IMR-90 (cell line): Measurements from ENCODE around the gene SEC14L6.

ENCODE experiments used
- MAFK ChIP-seq: IDR thresholded peaks from 2 replicates; pipeline ENCODE4 v1.6.1; 2012; ENCODE audit warnings: low read depth, low read length, improper control_type of control experiment
- MAZ ChIP-seq: IDR thresholded peaks from 2 replicates; pipeline ENCODE4 v1.6.1; 2012; ENCODE audit warnings: low read depth, mild to moderate bottlenecking, low read length, improper control_type of control experiment, moderate library complexity, borderline replicate concordance
- POLR2A ChIP-seq: IDR thresholded peaks from 2 replicates; pipeline ENCODE4 v1.6.1; 2012; ENCODE audit warnings: mild to moderate bottlenecking, low read depth, low read length
- RFX5 ChIP-seq: IDR thresholded peaks from 2 replicates; pipeline ENCODE4 v1.8.0; 2012; ENCODE audit warnings: low read depth, mild to moderate bottlenecking, low read length, moderate library complexity
- TF ChIP-seq, protein P1 (sequence below): conservative IDR thresholded peaks from 2 replicates; pipeline ENCODE4 v1.5.1; 2012; ENCODE audit warnings: mild to moderate bottlenecking, low read depth, low read length, improper control_type of control experiment
- TF ChIP-seq, protein P2 (sequence below): fragments of 150-350 bp; IDR thresholded peaks from 2 replicates; pipeline ENCODE4 v1.6.1; 2017; ENCODE audit warnings: mild to moderate bottlenecking, antibody characterized with exemption, low read length, low read depth

DNA sequence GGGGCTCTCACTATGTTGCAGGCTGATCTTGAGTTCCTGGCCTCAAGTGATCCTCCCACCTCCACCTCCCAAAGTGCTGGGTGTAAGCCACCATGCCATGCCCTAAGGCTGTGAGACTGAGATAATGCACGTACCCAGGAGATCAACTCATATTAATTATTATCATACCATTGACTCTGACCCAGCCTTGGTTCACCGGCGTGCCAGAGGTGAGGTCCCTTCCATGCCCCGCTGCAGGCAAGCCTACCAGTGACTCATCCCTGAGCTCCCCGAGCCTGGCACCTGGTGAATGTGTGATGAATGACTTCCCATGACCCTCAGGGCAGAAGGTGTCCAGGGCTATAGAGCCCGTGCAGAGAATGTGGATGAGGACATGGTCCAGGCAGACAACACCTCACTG lies 15.8 kb upstream of the SEC14L6 start:
- TF ChIP-seq, protein P1, sequence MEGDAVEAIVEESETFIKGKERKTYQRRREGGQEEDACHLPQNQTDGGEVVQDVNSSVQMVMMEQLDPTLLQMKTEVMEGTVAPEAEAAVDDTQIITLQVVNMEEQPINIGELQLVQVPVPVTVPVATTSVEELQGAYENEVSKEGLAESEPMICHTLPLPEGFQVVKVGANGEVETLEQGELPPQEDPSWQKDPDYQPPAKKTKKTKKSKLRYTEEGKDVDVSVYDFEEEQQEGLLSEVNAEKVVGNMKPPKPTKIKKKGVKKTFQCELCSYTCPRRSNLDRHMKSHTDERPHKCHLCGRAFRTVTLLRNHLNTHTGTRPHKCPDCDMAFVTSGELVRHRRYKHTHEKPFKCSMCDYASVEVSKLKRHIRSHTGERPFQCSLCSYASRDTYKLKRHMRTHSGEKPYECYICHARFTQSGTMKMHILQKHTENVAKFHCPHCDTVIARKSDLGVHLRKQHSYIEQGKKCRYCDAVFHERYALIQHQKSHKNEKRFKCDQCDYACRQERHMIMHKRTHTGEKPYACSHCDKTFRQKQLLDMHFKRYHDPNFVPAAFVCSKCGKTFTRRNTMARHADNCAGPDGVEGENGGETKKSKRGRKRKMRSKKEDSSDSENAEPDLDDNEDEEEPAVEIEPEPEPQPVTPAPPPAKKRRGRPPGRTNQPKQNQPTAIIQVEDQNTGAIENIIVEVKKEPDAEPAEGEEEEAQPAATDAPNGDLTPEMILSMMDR, result no peak
- TF ChIP-seq RFX5 (no peak), MAZ (no peak), POLR2A (no peak), MAFK (no peak)
- TF ChIP-seq, protein P2, sequence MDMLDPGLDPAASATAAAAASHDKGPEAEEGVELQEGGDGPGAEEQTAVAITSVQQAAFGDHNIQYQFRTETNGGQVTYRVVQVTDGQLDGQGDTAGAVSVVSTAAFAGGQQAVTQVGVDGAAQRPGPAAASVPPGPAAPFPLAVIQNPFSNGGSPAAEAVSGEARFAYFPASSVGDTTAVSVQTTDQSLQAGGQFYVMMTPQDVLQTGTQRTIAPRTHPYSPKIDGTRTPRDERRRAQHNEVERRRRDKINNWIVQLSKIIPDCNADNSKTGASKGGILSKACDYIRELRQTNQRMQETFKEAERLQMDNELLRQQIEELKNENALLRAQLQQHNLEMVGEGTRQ, result no peak
